ENCODE results near the gene SEMA6B.

SEMA6B gene

GRCh38 chr19:4516939-4517300, 42.6 kb downstream of the SEMA6B start:
- no peak for DNase-seq (ENCODE audit: extremely low spot score)
- ChIA-PET CTCF (interaction anchor here (0.7 to 1.7 kb wide), 4 partner anchors 8 to 695 kb away, joined by 3 to 10 read pairs (median 4); partner anchors contain the start of gene CHAF1A), POLR2A (no interaction called here)
- TF ChIP-seq, protein P1, sequence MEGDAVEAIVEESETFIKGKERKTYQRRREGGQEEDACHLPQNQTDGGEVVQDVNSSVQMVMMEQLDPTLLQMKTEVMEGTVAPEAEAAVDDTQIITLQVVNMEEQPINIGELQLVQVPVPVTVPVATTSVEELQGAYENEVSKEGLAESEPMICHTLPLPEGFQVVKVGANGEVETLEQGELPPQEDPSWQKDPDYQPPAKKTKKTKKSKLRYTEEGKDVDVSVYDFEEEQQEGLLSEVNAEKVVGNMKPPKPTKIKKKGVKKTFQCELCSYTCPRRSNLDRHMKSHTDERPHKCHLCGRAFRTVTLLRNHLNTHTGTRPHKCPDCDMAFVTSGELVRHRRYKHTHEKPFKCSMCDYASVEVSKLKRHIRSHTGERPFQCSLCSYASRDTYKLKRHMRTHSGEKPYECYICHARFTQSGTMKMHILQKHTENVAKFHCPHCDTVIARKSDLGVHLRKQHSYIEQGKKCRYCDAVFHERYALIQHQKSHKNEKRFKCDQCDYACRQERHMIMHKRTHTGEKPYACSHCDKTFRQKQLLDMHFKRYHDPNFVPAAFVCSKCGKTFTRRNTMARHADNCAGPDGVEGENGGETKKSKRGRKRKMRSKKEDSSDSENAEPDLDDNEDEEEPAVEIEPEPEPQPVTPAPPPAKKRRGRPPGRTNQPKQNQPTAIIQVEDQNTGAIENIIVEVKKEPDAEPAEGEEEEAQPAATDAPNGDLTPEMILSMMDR (IDR thresholded peaks at IDR 0.05; ENCODE audit: control extremely low read depth, extremely low read depth, low read depth, missing control alignments): no peak

- CTCF ChIA-PET: interaction anchor here (0.7 to 1.7 kb wide), 5 partner anchors 8 to 694 kb away, joined by 3 to 10 read pairs (median 3); partner anchors contain the start of genes CHAF1A and LRG1
- POLR2A ChIA-PET: no interaction called here
- TF ChIP-seq, protein P1 (IDR thresholded peaks at IDR 0.05; ENCODE audit: control extremely low read depth, extremely low read depth, low read depth, missing control alignments): no peak
Measured at GRCh38 chr19:4516199-4516938, 43.1 kb downstream of the SEMA6B start.

DNA sequence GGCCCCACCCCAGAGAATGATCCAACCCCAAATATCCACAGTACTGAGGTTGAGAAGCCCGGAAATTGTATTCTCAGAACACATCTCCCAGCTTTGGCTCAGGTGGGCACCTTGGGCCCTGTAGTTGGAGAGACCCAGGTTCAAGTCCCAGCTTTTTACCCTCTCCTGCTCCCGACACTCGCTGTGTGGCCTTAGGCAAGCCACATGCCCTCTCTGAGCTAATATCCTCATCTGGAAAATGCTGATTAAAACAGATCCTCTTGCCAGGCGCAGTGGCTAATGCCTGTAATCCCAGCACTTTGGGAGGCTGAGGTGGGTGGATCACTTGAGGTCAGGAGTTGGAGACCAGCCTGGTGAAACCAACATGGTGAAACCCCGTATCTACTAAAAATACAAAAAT, 43.8 kb downstream of the SEMA6B start:
- TF ChIP-seq, protein P1 (IDR thresholded peaks at IDR 0.05; ENCODE audit: control extremely low read depth, extremely low read depth, low read depth, missing control alignments): no peak
- POLR2A ChIA-PET: no interaction called here
- no peak for DNase-seq (ENCODE audit: extremely low spot score)
- CTCF ChIA-PET: interaction anchor here (1.1 to 2.3 kb wide), 3 partner anchors 9 to 113 kb away, joined by 3 to 10 read pairs (median 4); partner anchors contain the start of genes CHAF1A and LRG1

More at GRCh38 chr19:4516199-4516938, 43.1 kb downstream of the SEMA6B start:
- no peak for DNase-seq (ENCODE audit: extremely low spot score)

- CTCF ChIA-PET: no interaction called here
Measured at GRCh38 chr19:4513248-4513647, 46.2 kb downstream of the SEMA6B start.

GRCh38 chr19:4512070-4512469, 47.4 kb downstream of the SEMA6B start:
- CTCF ChIA-PET: no interaction called here
- DNase-seq (ENCODE audit: extremely low spot score): no peak
- POLR2A ChIA-PET: no interaction called here
- TF ChIP-seq, protein P1 (IDR thresholded peaks at IDR 0.05; ENCODE audit: control extremely low read depth, extremely low read depth, low read depth, missing control alignments): no peak

More at GRCh38 chr19:4513248-4513647, 46.2 kb downstream of the SEMA6B start:
- no peak for DNase-seq (ENCODE audit: extremely low spot score)
- POLR2A ChIA-PET: no interaction called here
- TF ChIP-seq, protein P1 (IDR thresholded peaks at IDR 0.05; ENCODE audit: control extremely low read depth, extremely low read depth, low read depth, missing control alignments): no peak

- no peak for DNase-seq (ENCODE audit: extremely low spot score)
- ChIA-PET POLR2A (no interaction called here), CTCF (no interaction called here)
- TF ChIP-seq, protein P1 (IDR thresholded peaks at IDR 0.05; ENCODE audit: control extremely low read depth, extremely low read depth, low read depth, missing control alignments): no peak
Measured at GRCh38 chr19:4511300-4512054, 48.0 kb downstream of the SEMA6B start.
